Measurements from ENCODE around the gene PPP2R2C.

DNA sequence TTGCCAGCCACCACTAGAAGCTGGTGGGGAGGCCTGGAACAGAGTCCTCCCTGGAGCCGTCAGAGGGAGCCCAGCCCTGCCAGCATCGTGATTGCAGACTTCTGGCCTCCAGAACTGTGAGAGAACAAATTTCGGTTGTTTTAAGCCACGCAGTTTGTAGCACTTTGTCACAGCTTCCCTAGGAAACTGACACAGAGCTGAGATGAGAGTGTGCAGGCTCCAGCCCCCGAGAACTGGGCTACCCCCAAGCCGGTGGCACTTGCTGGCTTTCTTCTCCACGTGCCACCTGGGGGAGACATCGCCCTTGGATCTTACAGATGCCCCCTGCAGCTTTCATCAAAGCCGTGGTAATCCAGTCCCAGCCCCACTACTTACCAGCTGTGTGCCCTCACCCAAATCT lies 83.7 kb downstream of the PPP2R2C start:
- no peak for TF ChIP-seq POLR2A (IDR thresholded peaks at IDR 0.05)
- TF ChIP-seq, protein P1, sequence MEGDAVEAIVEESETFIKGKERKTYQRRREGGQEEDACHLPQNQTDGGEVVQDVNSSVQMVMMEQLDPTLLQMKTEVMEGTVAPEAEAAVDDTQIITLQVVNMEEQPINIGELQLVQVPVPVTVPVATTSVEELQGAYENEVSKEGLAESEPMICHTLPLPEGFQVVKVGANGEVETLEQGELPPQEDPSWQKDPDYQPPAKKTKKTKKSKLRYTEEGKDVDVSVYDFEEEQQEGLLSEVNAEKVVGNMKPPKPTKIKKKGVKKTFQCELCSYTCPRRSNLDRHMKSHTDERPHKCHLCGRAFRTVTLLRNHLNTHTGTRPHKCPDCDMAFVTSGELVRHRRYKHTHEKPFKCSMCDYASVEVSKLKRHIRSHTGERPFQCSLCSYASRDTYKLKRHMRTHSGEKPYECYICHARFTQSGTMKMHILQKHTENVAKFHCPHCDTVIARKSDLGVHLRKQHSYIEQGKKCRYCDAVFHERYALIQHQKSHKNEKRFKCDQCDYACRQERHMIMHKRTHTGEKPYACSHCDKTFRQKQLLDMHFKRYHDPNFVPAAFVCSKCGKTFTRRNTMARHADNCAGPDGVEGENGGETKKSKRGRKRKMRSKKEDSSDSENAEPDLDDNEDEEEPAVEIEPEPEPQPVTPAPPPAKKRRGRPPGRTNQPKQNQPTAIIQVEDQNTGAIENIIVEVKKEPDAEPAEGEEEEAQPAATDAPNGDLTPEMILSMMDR (IDR thresholded peaks at IDR 0.05), result no peak
- TF ChIP-seq EP300 (IDR thresholded peaks at IDR 0.05), result no peak
